GM19452 (cell line): ENCODE data around the gene DNASE1L1.

ENCODE experiments used
- ATAC-seq: cut with Tn5 transposase; IDR thresholded peaks from one replicate; pipeline ENCODE4 v1.9.1; 2021; ENCODE audit not compliant: unreplicated experiment

DNASE1L1 gene, protein sequence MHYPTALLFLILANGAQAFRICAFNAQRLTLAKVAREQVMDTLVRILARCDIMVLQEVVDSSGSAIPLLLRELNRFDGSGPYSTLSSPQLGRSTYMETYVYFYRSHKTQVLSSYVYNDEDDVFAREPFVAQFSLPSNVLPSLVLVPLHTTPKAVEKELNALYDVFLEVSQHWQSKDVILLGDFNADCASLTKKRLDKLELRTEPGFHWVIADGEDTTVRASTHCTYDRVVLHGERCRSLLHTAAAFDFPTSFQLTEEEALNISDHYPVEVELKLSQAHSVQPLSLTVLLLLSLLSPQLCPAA

GRCh38 chrX:154409222-154409871, at the start of gene DNASE1L1:
DNASE1L1 (minus strand) TSS chrX:154409254; CDS start chrX:154405568, 3,686 bp downstream.
- no peak for ATAC-seq

DNA sequence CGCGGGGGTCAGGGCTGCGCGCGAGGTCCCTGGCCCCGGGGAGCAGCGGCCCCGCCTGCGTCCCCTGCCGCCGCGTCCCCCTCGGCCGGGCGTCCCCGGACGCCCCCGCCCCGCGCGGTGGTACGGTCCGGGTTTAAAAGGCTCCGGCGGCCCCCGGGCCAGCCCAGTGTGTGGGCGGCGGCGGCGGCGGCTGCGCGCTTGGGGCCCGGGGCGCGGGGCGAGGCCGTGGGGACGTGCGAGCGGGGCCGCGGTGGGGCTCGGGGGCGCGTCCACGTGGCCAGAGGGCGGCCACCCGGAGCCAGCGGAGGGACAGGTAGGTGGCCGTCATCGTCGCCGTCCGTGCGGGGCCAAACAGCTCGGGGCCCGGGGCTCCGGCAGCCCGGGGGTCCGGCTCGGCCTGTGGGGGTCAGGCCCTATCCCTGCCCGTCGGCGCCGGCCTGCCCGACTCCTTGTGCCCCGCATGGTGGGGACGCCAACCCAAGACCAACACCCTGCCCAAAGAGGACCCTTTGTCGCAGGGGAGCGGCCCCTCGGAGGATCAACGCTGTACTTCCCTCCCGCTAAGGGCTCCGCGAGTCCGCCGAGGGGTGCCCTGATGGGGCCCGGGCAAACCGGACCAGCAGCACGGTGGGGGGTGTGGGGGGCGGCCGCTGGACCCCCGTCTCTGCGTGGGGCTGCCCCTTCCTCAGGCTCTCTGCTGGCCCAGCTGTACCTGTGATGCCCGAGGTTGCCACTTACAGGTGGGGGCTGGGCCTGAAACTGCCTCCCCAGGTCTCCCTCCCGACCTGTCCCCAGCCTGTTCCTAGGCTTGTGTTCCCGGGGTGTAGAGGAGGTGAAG, 49.3 kb upstream of the DNASE1L1 start, which contains the start of gene PLXNA3:
TSS of gene PLXNA3 (plus strand) at position 166 of the 838 bp plus-strand sequence. CDS start 1,903 bp downstream, outside the sequence.
- peak; percentile 59 for ATAC-seq

GRCh38 chrX:154457491-154458115, 48.5 kb upstream of the DNASE1L1 start:
- ATAC-seq: peak; percentile 47

DNA sequence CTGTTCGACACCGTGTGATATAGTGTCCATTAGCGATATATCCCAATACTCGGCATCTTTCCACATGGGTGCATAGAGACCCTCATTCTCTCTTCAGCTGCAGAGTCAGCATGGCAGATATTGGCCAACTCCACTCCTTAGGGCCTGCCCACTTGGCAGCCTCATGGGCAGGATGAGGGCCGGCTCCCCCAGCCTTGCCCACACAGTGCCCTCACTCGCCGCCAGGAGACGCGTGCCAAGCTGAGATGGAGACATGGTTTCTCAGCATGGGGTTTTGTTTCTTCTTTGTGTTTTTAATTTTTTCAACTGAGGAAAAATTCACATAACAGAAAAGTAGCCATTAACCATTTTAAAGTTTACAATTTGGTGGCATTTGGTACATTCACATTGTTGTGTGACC, 43.8 kb upstream of the DNASE1L1 start:
- ATAC-seq: no peak

GRCh38 chrX:154450312-154450711, 41.3 kb upstream of the DNASE1L1 start:
- ATAC-seq: no peak

DNA sequence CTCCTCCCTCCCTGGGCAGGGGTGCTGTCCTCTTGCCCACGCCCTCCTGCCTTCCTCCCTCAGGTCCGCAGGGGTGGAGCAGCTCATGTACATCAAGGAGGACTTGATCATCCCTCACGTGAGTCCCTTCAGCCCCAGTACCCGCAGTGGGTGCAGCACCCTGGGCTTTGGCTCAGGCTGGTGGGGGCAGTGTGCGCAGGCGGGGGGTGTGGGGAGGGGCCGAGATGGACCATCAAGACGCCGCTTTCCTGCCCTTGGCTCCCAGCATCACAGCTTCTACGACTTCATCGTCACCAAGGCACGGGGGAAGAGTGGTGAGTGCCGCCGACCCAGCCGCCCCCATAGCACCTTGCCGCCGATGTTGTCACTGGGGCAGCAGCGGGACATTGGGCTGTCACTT, 40.6 kb upstream of the DNASE1L1 start:
- ATAC-seq: no peak

DNA sequence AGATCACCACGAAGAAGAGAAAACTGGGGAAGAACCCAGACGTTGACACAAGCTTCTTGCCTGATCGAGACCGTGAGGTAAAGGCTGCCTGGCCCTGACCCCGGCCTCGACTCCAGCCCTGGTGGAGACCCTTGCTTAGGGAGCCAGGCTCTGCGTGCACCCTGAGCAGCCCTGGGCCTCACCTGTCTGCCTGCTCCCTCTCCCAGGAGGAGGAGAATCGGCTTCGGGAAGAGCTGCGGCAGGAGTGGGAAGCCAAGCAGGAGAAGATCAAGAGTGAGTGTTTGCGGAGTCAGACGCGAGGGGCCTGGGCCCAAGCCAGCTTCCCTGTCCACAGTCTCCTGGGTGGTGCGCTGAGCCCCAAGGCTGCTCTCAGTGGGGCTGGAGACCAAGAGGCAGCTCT, 39.4 kb upstream of the DNASE1L1 start:
- no peak for ATAC-seq

DNA sequence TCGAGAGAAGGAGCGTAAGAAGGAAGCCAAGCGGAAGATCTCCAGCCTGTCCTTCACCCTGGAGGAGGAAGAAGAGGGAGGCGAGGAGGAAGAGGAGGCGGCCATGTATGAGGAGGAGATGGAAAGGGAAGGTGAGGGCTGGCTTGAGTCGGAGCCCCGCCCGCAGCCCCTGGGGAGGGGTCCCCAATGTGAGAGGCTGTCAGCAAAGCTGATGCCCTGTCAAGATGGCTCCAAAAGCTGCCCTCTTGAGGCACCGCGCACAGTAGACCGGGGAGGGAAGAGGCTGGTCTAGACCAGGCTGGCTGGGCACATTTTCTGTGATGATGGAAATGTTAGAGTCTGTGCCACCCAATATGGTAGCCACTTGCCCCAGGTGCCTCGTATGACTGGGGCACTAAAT, 37.4 kb upstream of the DNASE1L1 start:
- no peak for ATAC-seq

- ATAC-seq: no peak
These were observed 36.7 kb upstream of the DNASE1L1 start for GRCh38 chrX:154445776-154446175.

- ATAC-seq: no peak
These were observed 35.7 kb upstream of the DNASE1L1 start for GRCh38 chrX:154444755-154445246.

DNA sequence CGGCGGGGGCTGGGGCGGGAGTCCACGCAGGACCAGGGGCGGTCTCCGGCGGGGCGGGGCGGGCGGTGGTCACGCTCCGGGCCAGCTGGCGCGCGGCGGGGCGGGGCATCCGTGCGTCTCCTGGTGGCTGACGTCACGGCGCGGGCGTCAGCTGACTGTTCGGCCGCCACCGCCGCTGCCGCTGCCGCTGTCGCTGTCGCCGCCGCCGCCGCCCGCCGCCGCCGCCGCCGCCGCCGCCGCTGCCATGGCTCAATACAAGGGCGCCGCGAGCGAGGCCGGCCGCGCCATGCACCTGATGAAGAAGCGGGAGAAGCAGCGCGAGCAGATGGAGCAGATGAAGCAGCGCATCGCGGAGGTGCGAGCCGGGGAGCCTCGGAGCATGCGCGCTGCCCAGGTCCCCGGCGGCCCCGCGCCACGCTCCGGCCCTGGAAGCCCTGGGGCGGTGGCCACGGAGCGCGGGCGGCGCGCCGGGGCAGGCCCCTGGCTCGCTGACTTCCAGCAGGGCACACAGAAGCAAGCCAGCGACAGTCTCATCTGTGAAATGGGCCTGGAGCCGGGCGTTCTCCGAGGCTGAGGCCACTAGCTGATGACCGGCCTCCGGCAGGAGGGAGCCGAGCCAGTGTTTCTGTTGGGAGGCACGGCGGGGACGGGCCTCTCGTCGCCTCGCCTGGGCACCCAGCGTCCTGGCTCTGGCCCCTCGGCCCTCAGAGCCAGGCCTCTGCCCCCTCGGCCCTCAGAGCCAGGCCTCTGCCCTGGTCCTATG, 35.1 kb upstream of the DNASE1L1 start, which contains the start of gene FAM50A:
TSS of gene FAM50A (plus strand) at position 150 of the 763 bp plus-strand sequence. CDS start at position 245, 95 bp downstream.
- ATAC-seq: no peak

GRCh38 chrX:154443479-154443910, 34.4 kb upstream of the DNASE1L1 start:
- ATAC-seq: no peak

DNA sequence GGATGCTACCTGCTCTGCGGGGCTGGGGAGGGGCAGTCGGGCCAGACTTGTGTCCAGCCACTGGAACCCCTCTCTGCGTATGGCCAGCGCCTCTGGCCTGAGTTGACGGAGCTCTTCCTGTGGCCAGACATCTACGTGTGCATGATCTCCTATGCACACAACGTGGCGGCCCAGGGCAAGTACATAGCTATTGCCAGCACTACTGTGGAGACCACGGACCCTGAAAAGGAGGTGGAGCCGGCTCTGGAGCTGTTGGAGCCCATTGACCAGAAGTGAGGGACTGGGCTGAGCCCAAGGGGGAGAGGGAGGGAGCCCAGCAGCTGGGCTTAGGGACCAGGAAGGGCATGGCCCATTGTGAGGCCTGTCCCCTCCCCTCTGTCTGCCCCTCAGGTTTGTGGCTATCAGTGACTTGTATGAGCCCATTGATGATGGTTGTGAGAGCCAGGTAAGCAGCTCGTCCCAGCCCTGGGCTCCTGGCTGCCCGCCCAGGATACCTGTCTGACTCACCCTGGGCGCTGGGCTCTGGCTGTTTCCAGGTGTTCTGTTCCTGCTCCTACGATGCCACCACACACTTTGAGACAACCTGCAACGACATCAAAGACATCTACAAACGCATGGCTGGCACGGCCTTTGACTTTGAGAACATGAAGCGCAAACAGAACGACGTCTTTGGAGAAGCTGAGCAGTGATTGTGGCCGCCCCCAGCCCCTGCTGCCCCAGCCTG, 33.1 kb upstream of the DNASE1L1 start:
- no peak for ATAC-seq

DNA sequence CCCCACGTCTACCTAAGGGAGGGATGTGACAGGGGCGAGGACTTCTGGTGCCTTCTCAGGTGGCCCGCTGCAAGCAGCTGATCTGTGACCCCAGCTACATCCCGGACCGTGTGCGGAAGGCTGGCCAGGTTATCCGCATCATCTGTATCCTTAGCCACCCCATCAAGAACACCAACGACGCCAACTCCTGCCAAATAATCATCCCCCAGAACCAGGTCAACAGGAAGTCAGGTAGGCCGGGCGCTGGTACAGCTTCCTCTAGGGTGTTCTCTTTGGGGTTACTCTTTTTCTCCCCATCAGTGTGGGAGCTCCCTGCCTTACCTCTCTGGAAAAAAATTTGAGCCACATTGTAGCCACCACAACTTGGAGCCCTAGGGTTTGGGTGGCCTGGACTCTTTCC, 32.5 kb upstream of the DNASE1L1 start:
- no peak for ATAC-seq

DNA sequence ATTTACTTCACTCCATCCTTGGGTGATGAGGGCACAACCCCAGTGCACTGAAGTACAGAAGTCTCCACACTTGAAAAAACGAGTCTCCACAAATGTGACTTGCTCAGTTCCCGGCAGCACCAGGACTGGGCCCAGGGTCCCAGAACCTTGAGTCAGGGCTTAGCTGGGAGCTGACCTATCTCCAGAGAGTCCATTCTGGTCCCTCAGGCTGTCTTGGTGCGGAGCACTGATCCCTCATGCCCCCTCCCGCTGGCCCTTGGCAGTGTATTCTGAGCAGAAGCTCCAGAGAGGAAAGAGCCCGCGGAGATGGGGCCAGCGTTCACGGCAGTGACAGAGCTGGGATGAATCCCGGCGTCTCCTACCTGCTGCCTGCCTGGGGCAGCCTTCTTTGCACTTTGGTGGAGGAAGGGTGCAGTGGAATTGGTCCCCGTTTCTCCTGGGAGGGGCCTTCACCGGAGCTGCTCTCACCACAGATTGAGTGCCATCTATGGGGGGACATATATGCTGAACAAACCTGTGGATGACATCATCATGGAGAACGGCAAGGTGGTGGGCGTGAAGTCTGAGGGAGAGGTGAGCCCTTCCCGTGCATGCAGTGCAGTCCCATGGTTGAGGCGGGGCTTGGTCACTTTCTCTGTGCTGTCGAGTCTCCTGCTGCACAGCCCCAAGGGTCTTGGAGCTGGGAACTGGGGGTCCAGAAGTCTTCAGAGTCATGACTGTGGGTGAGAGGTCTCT, 31.7 kb upstream of the DNASE1L1 start:
- ATAC-seq: no peak

- ATAC-seq: no peak
These were observed 30.8 kb upstream of the DNASE1L1 start for GRCh38 chrX:154439841-154440240.

DNA sequence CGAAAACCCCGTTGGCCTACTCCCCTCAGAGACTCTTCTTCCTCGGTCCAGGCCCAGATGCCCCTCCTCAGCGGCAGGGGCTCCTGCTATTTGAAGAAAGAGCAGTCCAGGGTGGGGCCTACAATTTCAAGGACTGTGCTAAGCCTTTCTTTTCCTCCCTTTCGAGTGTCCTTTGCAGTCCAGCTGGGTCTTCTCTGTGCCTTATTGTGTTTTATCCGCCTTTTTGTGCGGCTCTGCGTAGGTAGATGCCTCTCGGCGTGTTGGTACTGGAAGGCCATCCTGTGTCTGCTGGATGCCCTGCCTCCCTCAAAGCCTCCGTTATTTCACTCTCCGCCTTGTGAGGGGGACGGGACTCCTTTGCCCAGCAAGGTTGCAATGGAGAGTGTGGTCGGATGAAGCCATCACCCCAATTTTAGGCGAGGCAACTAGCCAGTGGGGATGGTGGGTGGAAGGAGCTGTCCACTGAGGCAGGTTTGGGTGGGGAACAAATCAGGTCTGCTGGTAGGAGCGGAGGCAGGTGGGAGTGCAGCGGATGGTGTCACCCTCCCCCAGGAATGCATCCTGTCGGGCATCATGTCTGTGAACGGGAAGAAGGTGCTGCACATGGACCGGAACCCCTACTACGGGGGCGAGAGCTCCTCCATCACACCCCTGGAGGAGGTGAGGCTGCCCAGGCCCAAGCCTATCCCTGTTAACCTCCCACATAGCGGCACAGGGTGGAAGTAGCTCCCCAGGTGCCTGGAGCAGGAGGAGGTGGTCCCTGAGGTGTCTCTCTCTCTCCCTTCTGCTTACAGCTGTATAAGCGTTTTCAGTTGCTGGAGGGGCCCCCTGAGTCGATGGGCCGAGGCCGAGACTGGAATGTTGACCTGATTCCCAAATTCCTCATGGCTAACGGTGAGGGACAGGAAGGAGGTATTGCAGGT, 29.2 kb upstream of the DNASE1L1 start:
- ATAC-seq: no peak
